Measurements from ENCODE around the gene SH3YL1. TPM values are rescaled to one million over a fixed set of nuclear protein-coding genes. Genes with fewer than 3 reads are reported as not detected.
"Not testable (repeated sequence)": the region's sequence is repeated elsewhere in the genome, so short reads cannot be mapped to it uniquely, and the experiment has no call there.

The SH3YL1 gene
- polyA plus RNA-seq, 3 donors, result 96.0 to 126 (median 123) TPM

- no peak for DNase-seq
These were observed 76.0 kb downstream of the SH3YL1 start for GRCh38 chr2:187825-188224.

GRCh38 chr2:185221-185620 lies 78.6 kb downstream of the SH3YL1 start:
- DNase-seq, result no peak

- DNase-seq, result no peak
These were observed 79.1 kb downstream of the SH3YL1 start for GRCh38 chr2:184695-185094.

GRCh38 chr2:182509-183122 lies 81.2 kb downstream of the SH3YL1 start:
- no peak for DNase-seq

GRCh38 chr2:180311-180710 lies 83.5 kb downstream of the SH3YL1 start:
- DNase-seq, result no peak

GRCh38 chr2:179886-180285 lies 83.9 kb downstream of the SH3YL1 start:
- no peak for DNase-seq

GRCh38 chr2:177733-178132 lies 86.1 kb downstream of the SH3YL1 start:
- DNase-seq, result no peak

- no peak for DNase-seq
These were observed 86.9 kb downstream of the SH3YL1 start for GRCh38 chr2:176917-177316.

- DNase-seq, result no peak
These were observed 87.7 kb downstream of the SH3YL1 start for GRCh38 chr2:175880-176820.

GRCh38 chr2:175161-175786 lies 88.6 kb downstream of the SH3YL1 start:
- peak; percentile 81 for DNase-seq

- DNase-seq, result not testable (repeated sequence)
These were observed 91.7 kb downstream of the SH3YL1 start for GRCh38 chr2:172120-172519.

- no peak for DNase-seq
These were observed 94.1 kb downstream of the SH3YL1 start for GRCh38 chr2:169741-170140.

Other genes starting within 250 kb of the SH3YL1 start
- gene FAM110C, start 217.5 kb downstream of the SH3YL1 start, polyA plus RNA-seq (ENCODE audit: insufficient read length in 3 of 3), result 10 to 100 TPM in 2 of 3 donors, 1 to 10 TPM in 1; 10.0 to 13.7 (median 12.1) TPM
- gene ACP1, start 915 bp upstream of the SH3YL1 start, polyA plus RNA-seq (ENCODE audit: insufficient read length in 3 of 3), result 100 to 1,000 TPM; 144 to 158 (median 148) TPM
- 1 to 10 TPM; 4.9 to 6.1 (median 6.1) TPM for gene ALKAL2, start 24.1 kb upstream of the SH3YL1 start, polyA plus RNA-seq (ENCODE audit: insufficient read length in 3 of 3)